ENCODE data around the gene C1orf115.

DNA sequence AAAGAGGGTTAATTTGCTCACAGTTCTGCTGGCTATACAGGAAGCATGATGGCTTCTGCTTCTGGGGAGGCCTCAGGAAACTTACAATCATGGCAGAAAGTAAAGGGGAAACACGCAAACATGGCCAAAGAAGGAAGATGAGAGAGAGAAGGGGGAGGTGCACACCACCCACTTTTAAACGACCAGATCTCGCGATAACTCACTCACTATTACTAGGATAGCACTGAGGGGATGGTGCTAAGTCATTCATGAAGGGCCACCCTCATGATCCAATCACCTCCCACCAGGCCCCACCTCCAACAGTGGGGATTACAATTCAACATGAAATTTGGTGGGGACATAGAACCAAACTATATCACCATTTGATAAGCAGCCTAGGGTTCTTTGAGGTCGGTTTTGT lies 2.4 kb upstream of the C1orf115 start:
- TF ChIP-seq, protein P1, sequence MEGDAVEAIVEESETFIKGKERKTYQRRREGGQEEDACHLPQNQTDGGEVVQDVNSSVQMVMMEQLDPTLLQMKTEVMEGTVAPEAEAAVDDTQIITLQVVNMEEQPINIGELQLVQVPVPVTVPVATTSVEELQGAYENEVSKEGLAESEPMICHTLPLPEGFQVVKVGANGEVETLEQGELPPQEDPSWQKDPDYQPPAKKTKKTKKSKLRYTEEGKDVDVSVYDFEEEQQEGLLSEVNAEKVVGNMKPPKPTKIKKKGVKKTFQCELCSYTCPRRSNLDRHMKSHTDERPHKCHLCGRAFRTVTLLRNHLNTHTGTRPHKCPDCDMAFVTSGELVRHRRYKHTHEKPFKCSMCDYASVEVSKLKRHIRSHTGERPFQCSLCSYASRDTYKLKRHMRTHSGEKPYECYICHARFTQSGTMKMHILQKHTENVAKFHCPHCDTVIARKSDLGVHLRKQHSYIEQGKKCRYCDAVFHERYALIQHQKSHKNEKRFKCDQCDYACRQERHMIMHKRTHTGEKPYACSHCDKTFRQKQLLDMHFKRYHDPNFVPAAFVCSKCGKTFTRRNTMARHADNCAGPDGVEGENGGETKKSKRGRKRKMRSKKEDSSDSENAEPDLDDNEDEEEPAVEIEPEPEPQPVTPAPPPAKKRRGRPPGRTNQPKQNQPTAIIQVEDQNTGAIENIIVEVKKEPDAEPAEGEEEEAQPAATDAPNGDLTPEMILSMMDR (conservative IDR thresholded peaks at IDR 0.05): no peak
- no peak for TF ChIP-seq EZH2 (IDR thresholded peaks at IDR 0.05; ENCODE audit: low read depth)

Data from PC-9 (cell line).